H9 (cell line): Measurements from ENCODE around the gene CUL4A. TPM values are rescaled to one million over a fixed set of nuclear protein-coding genes. Genes with fewer than 3 reads are reported as not detected.

Experiments used
- DNase-seq: peaks from one replicate; pipeline ENCODE4 v3.0.0-alpha.2; 2017
- H2AFZ ChIP-seq: one replicate; pipeline ENCODE4 v1.6.1; 2013; ENCODE audit warnings: mild to moderate bottlenecking, low read length, control low read depth, moderate library complexity
- H2AK5ac ChIP-seq: 2 replicates; pipeline ENCODE4 v1.6.1; 2013; ENCODE audit warnings: low read length, control low read depth, mixed read lengths; ENCODE audit not compliant: insufficient read length
- H2BK120ac ChIP-seq: one replicate; pipeline ENCODE4 v1.6.1; 2013; ENCODE audit warnings: low read depth, mild to moderate bottlenecking, low read length, control low read depth, inconsistent platforms; ENCODE audit not compliant: poor library complexity, severe bottlenecking
- H2BK12ac ChIP-seq: 2 replicates; pipeline ENCODE4 v1.6.1; 2013; ENCODE audit warnings: low read length, control low read depth, mixed read lengths, low read depth; ENCODE audit not compliant: insufficient read length
- H2BK15ac ChIP-seq: 2 replicates; pipeline ENCODE4 v1.6.1; 2013; ENCODE audit warnings: low read depth, low read length, control low read depth
- H2BK20ac ChIP-seq: one replicate; pipeline ENCODE4 v1.6.1; 2013; ENCODE audit warnings: low read depth, mild to moderate bottlenecking, low read length, control low read depth, inconsistent platforms; ENCODE audit not compliant: poor library complexity, severe bottlenecking
- H2BK5ac ChIP-seq: 2 replicates; pipeline ENCODE4 v1.6.1; 2013; ENCODE audit warnings: low read length, control low read depth, mixed read lengths; ENCODE audit not compliant: insufficient read length
- H3K14ac ChIP-seq: 2 replicates; pipeline ENCODE4 v1.6.1; 2013; ENCODE audit warnings: low read length, control low read depth; ENCODE audit not compliant: insufficient read depth
- H3K18ac ChIP-seq: 2 replicates; pipeline ENCODE4 v1.6.1; 2013; ENCODE audit warnings: low read depth, mild to moderate bottlenecking, mixed read lengths, low read length, control low read depth; ENCODE audit not compliant: insufficient read length
- H3K23ac ChIP-seq: 2 replicates; pipeline ENCODE4 v1.6.1; 2013; ENCODE audit warnings: low read length, control low read depth, mixed read lengths, low read depth; ENCODE audit not compliant: insufficient read length
- H3K23me2 ChIP-seq: 2 replicates; pipeline ENCODE4 v1.6.1; 2013; ENCODE audit warnings: low read depth, mild to moderate bottlenecking, mixed read lengths, low read length, control low read depth; ENCODE audit not compliant: insufficient read length, poor library complexity, severe bottlenecking
- H3K27ac ChIP-seq: 2 replicates; pipeline ENCODE4 v1.5.1; 2013; ENCODE audit warnings: low read length, control low read depth, mixed read lengths, low read depth; ENCODE audit not compliant: insufficient read length
- H3K27me3 ChIP-seq: 2 replicates; pipeline ENCODE4 v1.6.1; 2013; ENCODE audit warnings: low read length, control low read depth, inconsistent platforms; ENCODE audit not compliant: insufficient read depth
- H3K4ac ChIP-seq: 2 replicates; pipeline ENCODE4 v1.6.1; 2013; ENCODE audit warnings: low read depth, mild to moderate bottlenecking, control low read depth, inconsistent platforms, low read length, moderate library complexity
- H3K4me1 ChIP-seq: 2 replicates; pipeline ENCODE4 v1.6.1; 2013; ENCODE audit warnings: low read length, control low read depth, inconsistent platforms; ENCODE audit not compliant: insufficient read depth
- H3K4me2 ChIP-seq: 2 replicates; pipeline ENCODE4 v1.6.1; 2013; ENCODE audit warnings: low read length, control low read depth, mixed read lengths; ENCODE audit not compliant: insufficient read length, insufficient read depth
- H3K56ac ChIP-seq: 2 replicates; pipeline ENCODE4 v1.6.1; 2013; ENCODE audit warnings: low read depth, mild to moderate bottlenecking, mixed read lengths, low read length, control low read depth; ENCODE audit not compliant: insufficient read length
- H3K79me1 ChIP-seq: 2 replicates; pipeline ENCODE4 v1.6.1; 2013; ENCODE audit warnings: low read depth, mild to moderate bottlenecking, moderate library complexity, low read length, control low read depth, inconsistent platforms; ENCODE audit not compliant: insufficient read depth, poor library complexity, severe bottlenecking
- H3K79me2 ChIP-seq: 2 replicates; pipeline ENCODE4 v1.6.1; 2013; ENCODE audit warnings: low read length, control low read depth, inconsistent platforms; ENCODE audit not compliant: insufficient read depth
- H3K9ac ChIP-seq: 2 replicates; pipeline ENCODE4 v1.6.1; 2013; ENCODE audit warnings: low read length, control low read depth, mixed read lengths; ENCODE audit not compliant: insufficient read length; ENCODE audit errors: extremely low read depth
- H3K9me3 ChIP-seq: one replicate; pipeline ENCODE4 v1.6.1; 2013; ENCODE audit warnings: low read depth, low read length, inconsistent platforms; ENCODE audit not compliant: control insufficient read depth
- H3T11ph ChIP-seq: one replicate; pipeline ENCODE4 v1.6.1; 2013; ENCODE audit warnings: mild to moderate bottlenecking, low read length, control low read depth, inconsistent platforms
- H4K20me1 ChIP-seq: one replicate; pipeline ENCODE4 v1.6.1; 2013; ENCODE audit not compliant: control insufficient read depth, insufficient read length, insufficient read depth
- H4K5ac ChIP-seq: 2 replicates; pipeline ENCODE4 v1.6.1; 2013; ENCODE audit warnings: low read depth, mild to moderate bottlenecking, mixed read lengths, low read length, control low read depth; ENCODE audit not compliant: insufficient read length
- H4K8ac ChIP-seq: replicated peaks from 2 replicates; pipeline ENCODE4 v1.6.1; 2013; ENCODE audit warnings: low read length, control low read depth, mixed read lengths, low read depth; ENCODE audit not compliant: insufficient read length
- H4K91ac ChIP-seq: 2 replicates; pipeline ENCODE4 v1.6.1; 2013; ENCODE audit warnings: low read depth, mild to moderate bottlenecking, moderate library complexity, mixed read lengths, low read length, control low read depth; ENCODE audit not compliant: insufficient read length
- H3K27ac Mint-ChIP-seq, 3 experiments: 2 replicates in 2 of 3; 3 replicates in 1 of 3; pipeline ENCODE4 v1.8.0; 2020 to 2021; ENCODE audit warnings: mixed read lengths in 3 of 3, mild to moderate bottlenecking in 1 of 3, moderate library complexity in 1 of 3
- H3K27me3 Mint-ChIP-seq: 2 replicates; pipeline ENCODE4 v1.8.0; 2021; ENCODE audit warnings: low read depth, mild to moderate bottlenecking, moderate library complexity, mixed read lengths
- H3K36me3 Mint-ChIP-seq, 3 experiments: 2 replicates in 2 of 3; 3 replicates in 1 of 3; pipeline ENCODE4 v1.8.0; 2020 to 2021; ENCODE audit warnings: low read depth in 3 of 3, mixed read lengths in 3 of 3; ENCODE audit not compliant: insufficient read depth in 1 of 3
- H3K4me1 Mint-ChIP-seq, 2 experiments: 2 replicates each; pipeline ENCODE4 v1.8.0; 2020; ENCODE audit warnings: mixed read lengths in 2 of 2
- H3K4me3 Mint-ChIP-seq, 2 experiments: 2 replicates in 1 of 2; 3 replicates in 1 of 2; pipeline ENCODE4 v1.8.0; 2020 to 2021; ENCODE audit warnings: mild to moderate bottlenecking in 2 of 2, mixed read lengths in 2 of 2, moderate library complexity in 1 of 2
- H3K9me3 Mint-ChIP-seq, 2 experiments: 2 replicates in 1 of 2; 3 replicates in 1 of 2; pipeline ENCODE4 v1.8.0; 2020; ENCODE audit warnings: mild to moderate bottlenecking in 2 of 2, mixed read lengths in 2 of 2, moderate library complexity in 1 of 2
- WGBS: extraction: QIAGEN DNeasy Blood & Tissue Kit; methylation state at CpG from one replicate; pipeline ENCODE4 v1.1.7; 2013; ENCODE audit warnings: missing lambda C conversion rate, low lambda C conversion rate, mixed read lengths; ENCODE audit not compliant: insufficient read length; ENCODE audit errors: extremely low coverage; 5-methylcytosine and 5-hydroxymethylcytosine counted together
- total RNA-seq: library from RNA; stranded (reverse); gene quantifications from 2 replicates; pipeline ENCODE4 v1.2.1, GENCODE V29; 2021
- TF ChIP-seq, protein P1 (sequence below): fragments of 200-600 bp; sonication (generic); conservative IDR thresholded peaks from 3 replicates; pipeline ENCODE4 v1.8.0; 2021; ENCODE audit warnings: antibody characterized with exemption, mild to moderate bottlenecking

CUL4A gene
- total RNA-seq, 1 experiment from 2014 or later: 97.9 TPM

DNA sequence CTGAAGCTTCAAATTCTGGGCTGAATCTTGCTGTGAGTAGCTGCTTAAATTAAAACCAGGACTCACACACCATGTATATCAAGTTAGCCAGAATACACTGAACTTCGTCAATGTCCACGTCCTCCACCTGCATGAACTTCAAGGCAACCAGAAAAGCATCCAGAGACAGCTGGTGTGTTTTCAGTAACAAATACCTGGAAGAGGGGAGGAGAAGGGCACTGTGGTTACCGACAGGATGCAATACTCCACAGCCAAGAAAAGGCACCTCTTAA is 30.6 kb upstream of the CUL4A start:
- no peak for DNase-seq
- no peak overlapping the region for H3K4me3 Mint-ChIP-seq
- no peaks in the 10 kb centered on the region for H3K27me3 ChIP-seq
- no peak overlapping the region for H3K27ac Mint-ChIP-seq
- H3K9me3 ChIP-seq: no peaks in the 10 kb centered on the region
- H2AFZ ChIP-seq: no peak overlapping the region
- H3K23ac ChIP-seq: no peak overlapping the region
- no peaks in the 10 kb centered on the region for H3K79me1 ChIP-seq
- no peak overlapping the region for H4K91ac ChIP-seq
- no peak overlapping the region for H3K4ac ChIP-seq
- H3K79me2 ChIP-seq: no peaks in the 10 kb centered on the region
- no peak overlapping the region for H3K18ac ChIP-seq
- TF ChIP-seq, protein P1, sequence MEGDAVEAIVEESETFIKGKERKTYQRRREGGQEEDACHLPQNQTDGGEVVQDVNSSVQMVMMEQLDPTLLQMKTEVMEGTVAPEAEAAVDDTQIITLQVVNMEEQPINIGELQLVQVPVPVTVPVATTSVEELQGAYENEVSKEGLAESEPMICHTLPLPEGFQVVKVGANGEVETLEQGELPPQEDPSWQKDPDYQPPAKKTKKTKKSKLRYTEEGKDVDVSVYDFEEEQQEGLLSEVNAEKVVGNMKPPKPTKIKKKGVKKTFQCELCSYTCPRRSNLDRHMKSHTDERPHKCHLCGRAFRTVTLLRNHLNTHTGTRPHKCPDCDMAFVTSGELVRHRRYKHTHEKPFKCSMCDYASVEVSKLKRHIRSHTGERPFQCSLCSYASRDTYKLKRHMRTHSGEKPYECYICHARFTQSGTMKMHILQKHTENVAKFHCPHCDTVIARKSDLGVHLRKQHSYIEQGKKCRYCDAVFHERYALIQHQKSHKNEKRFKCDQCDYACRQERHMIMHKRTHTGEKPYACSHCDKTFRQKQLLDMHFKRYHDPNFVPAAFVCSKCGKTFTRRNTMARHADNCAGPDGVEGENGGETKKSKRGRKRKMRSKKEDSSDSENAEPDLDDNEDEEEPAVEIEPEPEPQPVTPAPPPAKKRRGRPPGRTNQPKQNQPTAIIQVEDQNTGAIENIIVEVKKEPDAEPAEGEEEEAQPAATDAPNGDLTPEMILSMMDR: no peak
- H2BK15ac ChIP-seq: no peak overlapping the region
- H2BK12ac ChIP-seq: no peak overlapping the region
- H3K23me2 ChIP-seq: no peaks in the 10 kb centered on the region
- H3K36me3 Mint-ChIP-seq: peaks cover 36 to 87% (median 84%) of the 10 kb centered on the region in 3 experiments
- no CpG with 5 or more reads among the region's 3 CpGs for WGBS
- no peaks in the 10 kb centered on the region for H3K9me3 Mint-ChIP-seq
- H3K9ac ChIP-seq: no peak overlapping the region
- H4K5ac ChIP-seq: no peak overlapping the region
- H3K4me1 Mint-ChIP-seq: peaks cover 18 to 28% of the 10 kb centered on the region in 2 experiments
- H3K14ac ChIP-seq: no peak overlapping the region
- H3K56ac ChIP-seq: no peak overlapping the region
- H4K20me1 ChIP-seq: no peaks in the 10 kb centered on the region
- H3K4me1 ChIP-seq: no peaks in the 10 kb centered on the region
- no peak overlapping the region for H2BK5ac ChIP-seq
- H4K8ac ChIP-seq: no peak overlapping the region
- no peak overlapping the region for H2BK120ac ChIP-seq
- H3K27me3 Mint-ChIP-seq: no peaks in the 10 kb centered on the region; the same call in 1 of the 2 replicates
- no peak overlapping the region for H2AK5ac ChIP-seq
- H3T11ph ChIP-seq: no peak overlapping the region
- no peak overlapping the region for H3K27ac ChIP-seq
- no peak overlapping the region for H3K4me2 ChIP-seq
- no peak overlapping the region for H2BK20ac ChIP-seq
